Fibroblast of pulmonary artery (primary cell): ENCODE results near the gene CLIC3.

ENCODE experiments used
- DNase-seq: peaks from one replicate; pipeline ENCODE4 v3.0.0-alpha.2; 2010; ENCODE audit warnings: low read depth
- H3K4me3 ChIP-seq: replicated peaks from 2 replicates; pipeline ENCODE4 v1.5.1; 2011; ENCODE audit warnings: low read depth, mild to moderate bottlenecking, control low read depth, low read length, moderate library complexity
- CTCF ChIP-seq: IDR thresholded peaks from 2 replicates; pipeline ENCODE4 v1.5.1; 2011; ENCODE audit warnings: mild to moderate bottlenecking, control low read depth, low read length, inconsistent platforms; ENCODE audit errors: missing control alignments

Gene CLIC3

GRCh38 chr9:136947028-136947891 is 49.1 kb downstream of the CLIC3 start:
- DNase-seq, result no peak
- no peak overlapping the region for H3K4me3 ChIP-seq
- TF ChIP-seq CTCF, result no peak

GRCh38 chr9:136946228-136947027 is 49.9 kb downstream of the CLIC3 start:
- no peak for DNase-seq
- no peak overlapping the region for H3K4me3 ChIP-seq
- no peak for TF ChIP-seq CTCF

GRCh38 chr9:136945333-136946227 is 50.8 kb downstream of the CLIC3 start:
- H3K4me3 ChIP-seq, result no peak overlapping the region
- TF ChIP-seq CTCF, result no peak
- DNase-seq, result no peak
